Embryonic facial prominence (tissue), 1 donor: ENCODE measurements around the gene TP53I11.

Experiments used
- DNase-seq: peaks from one replicate; pipeline ENCODE4 v3.0.0-alpha.2; 2016; ENCODE audit errors: extremely low spot score

Gene TP53I11

DNA sequence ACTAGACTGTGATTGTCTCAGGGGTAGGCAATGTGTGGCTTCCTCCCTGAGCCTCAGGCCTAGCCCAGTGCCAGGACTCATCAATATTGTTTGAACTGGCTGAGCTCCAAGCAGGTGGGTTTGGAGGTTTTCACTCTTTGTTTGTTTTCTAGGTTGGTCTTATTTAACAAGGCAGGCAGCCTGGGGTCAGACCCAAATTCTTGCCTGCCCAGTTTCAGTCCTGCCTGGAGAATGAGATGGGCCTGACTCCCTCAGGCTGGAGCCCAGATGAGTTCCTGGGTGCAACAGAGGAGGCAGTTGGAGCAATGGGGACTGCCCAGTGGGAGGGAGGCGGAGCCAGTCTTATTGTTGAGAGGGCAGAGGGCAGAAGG, 28.3 kb upstream of the TP53I11 start:
- no peak for DNase-seq

DNA sequence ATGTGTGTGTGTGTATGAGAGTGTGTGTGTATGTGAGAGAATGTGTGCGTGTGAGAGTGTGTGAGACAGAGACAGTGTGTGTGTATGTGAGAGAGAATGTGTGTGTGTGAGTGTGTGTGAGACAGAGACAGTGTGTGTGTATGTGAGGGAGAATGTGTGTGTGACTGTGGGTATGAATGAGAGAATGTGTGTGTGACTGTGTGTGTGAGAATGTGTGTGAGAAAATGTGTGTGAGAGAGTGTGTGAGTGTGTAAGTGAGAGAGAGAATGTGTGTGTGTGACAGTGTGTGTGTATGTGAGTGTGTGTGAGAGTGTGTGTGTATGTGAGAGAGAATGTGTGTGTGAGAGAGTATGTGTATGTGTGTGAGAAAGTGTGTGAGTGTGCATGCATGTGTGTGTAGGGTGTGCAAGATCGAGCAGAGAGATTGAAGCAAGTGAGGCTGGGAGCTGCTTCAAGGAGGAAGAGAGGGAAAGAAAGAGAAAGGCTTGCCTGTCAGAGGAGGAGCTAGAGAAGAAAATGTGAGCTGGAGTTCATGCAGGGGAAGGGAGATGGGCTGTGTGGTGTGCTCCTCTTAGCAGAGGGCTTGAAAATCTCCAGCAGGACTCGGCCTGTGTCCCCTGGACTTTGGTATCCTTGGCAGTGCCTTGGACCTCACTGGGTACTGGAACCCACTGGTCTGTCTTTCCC, 27.7 kb upstream of the TP53I11 start:
- DNase-seq = no peak

DNA sequence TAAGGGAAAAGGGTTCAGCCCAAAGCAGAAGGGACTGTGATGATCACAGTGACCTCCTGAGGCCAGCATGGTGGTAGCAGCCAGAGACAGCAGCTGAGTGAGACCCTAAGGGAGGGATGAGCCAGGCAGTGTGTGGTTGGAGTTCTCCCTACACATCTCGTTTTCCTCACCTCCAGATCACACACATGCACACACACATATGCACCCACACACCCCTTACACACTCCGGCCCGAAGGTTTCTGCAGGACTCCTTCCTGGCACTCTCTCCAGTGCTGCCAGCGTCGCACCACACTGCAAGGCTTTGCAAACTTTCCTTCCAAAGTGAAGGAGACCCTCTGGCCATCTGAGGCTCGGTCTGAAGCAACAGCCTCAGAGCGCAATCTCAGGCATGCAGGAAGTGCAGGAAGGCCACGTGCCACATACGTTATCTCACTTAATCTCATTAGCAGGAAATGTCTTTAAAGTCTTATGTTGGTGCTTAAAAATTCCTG, 26.9 kb upstream of the TP53I11 start:
- no peak for DNase-seq

DNA sequence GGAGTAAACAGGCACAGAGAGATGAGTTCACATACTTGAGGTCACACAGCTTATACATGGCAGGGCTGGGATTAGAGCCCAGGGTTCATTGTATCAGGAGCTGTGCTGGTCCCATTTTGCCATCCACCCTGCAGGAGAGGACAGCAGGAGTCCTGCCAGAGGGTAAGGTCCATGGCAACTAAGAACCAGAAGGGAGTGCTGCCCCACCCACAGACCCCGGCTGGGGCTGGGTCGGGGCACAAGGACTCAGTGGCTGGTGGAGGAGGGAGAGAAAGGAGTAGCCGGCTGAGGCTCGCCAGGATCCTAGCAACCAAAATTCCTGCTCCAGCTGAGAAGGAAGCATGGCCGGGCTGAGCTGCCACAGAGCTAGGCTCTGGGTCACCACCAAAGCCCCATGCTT, 25.9 kb upstream of the TP53I11 start:
- no peak for DNase-seq

DNA sequence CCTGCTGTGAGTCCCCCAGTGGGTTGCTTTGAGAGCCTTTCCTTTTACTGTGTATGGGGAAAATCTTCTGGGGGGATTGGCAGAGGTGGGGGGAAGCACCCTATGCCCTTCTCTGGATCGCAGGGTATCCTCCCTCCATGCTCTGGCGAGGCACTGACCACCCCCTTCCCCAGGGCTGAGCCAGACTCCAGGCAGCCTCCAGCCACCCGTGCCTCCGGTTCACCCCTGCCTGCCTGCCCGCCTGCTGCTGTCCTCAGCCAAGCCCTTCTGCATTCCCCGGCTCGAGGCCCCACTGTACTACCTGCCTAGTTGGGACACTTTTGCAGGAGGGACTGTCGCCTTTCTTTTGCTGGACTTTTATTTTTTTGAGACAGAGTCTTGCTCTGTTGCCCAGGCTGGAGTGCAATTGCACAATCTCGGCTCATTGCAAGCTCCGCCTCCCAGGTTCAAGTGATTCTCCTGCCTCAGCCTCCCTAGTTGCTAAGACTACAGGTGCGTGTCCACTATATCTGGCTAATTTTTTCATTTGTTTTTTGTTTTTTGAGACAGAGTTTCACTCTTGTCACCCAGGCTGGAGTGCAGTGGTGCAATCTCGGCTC, 23.8 kb upstream of the TP53I11 start:
- DNase-seq = no peak

DNA sequence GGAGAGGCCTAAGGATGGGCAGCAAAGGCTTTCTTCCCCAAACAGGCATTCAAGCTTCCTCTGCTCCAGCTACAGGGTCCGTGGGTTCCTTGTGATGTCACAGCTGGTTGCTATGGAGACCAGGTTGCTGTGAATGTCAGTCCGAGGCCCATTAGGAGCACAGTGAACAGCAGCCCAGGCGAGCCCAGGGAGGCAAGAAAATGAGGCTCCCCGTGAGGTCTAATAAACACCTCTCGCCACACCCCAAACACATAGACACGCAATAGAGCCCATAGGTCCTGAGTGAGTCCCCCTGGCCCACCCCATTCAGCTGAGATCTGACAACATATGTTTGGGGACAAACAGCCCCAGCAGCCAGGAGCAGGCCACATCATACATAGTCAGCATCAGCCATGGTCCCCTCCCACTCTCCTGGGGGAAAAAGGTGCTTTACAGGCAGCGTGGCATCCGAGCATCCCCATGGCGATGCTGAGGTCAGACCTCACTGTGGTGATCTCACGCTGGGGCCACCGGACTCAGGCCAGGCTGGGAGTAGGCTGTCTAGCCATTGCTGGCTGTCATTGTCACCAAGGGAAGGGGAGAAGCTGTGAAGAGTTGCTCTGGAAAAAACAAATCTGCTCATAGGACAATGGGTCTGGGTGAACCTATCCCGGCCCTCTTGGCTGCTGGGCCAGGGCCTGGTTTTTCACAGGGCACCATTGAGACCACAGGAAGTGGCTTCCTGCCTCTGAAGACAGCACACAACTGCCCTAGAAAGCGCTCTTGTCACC, 23.1 kb upstream of the TP53I11 start:
- DNase-seq = no peak

DNA sequence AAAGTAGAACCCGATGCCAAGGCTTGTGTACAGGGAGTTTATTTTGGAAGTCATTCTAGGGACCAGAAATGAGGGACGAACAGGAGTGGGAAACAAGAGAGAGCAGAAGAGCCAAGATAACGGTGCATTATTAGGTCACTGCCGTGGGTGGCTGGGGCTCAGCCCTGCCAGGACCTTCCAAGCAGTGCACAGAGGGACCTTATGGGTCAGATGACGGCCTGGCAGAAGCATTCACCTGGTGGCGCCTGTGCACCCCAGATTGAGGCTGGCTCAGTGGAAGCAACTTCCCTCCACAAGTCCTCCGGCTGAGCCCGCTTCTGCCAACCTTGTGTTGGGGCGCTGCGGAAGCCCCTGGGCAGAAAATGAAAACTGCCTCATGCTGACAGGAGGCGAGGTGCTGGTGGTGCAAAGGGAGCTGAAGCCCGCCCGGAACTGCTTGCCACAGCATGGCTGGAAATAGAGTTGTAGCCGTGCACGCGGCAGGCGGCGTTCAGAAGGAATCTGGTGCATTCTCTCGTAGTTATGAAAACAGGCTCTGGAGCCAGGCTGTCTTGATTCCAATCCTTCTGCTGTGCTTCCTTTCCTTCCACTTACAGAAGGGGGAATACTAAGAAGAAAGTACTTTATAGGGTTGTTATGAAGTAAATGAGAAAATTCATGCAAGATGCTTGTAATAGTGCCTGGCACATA, 22.2 kb upstream of the TP53I11 start:
- DNase-seq = no peak

DNA sequence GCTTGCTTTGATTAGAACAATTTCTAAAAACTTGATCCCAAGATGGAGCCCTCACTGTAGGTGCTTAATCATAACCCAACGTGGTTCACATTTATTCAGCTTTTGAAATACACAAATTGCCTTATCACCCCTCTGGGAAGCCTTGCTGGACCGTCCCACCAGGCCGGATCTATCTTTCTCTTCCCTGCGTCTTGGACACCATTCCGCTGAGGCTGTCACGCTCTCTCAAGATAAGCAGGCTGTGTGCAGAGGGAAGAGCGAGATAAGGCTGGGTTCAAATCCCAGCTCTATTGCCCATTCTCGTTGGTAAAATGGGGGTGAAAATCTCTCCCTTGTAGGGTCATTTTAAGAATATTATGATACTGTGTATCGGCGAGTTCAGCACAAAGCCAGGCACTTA, 20.5 kb upstream of the TP53I11 start:
- no peak for DNase-seq

DNA sequence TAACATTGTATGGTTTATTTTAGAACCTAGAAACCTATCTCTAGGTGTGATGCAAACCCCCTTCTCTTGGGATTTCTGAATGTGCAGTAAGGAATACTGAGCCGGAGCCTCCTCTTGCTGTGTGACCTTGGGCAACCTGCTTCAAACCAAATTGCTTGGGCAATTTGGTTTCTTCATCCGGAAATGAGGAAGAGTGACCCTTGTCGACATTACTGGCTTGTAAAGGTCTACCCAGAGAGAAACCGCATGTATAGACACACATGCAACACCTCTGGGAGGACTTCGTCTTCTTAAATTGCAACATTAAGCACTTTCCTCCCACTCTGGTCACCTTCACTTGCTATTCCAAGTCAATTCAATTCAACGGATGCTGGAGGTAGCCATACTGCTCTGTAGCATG, 19.6 kb upstream of the TP53I11 start:
- DNase-seq = no peak

DNA sequence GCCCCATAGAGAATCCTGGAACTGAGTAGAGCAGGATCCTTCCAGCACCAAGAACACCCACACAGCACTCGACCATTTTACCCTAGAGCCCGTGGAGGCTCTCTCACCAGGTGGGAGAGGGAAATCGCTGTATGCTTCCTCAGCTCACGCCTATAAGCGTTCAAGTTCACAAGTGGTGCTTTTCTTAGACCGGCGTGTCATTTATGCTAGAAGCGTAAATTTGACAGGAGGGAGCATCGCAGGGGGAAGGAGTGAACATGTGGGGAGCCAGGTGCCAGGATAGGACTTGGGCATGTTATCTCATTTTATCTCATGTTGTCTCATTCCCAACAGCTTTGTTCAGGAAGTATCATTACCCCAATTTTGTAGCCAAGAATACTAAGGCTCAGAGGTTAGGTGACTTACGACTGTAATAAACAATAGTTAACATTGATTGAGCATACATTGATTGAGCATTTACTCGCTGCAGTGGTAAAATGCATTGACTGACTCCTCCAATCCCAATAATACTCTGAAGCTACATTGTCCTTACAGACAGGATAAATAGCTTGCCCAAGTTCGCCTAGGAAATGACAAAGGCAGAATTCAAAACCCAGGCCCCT, 19.1 kb upstream of the TP53I11 start:
- no peak for DNase-seq

DNA sequence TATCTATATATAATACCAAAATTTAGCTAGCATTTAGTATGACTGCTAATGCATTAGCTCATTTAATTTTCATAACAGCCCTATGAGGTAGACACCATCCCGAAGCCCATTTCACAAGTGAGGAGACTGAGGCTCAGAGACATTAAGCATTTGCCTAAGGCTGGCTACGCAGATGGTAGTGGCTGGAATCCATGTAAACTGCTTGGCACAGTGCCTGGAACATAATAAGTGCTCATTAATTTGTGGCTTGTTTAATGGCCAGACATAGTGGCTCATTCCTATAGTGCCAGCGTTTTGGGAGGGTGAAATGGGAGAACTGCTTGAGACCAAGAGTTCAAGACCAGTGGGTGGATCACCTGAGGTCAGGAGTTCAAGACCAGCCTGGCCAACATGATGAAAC, 17.8 kb upstream of the TP53I11 start:
- DNase-seq = no peak

DNA sequence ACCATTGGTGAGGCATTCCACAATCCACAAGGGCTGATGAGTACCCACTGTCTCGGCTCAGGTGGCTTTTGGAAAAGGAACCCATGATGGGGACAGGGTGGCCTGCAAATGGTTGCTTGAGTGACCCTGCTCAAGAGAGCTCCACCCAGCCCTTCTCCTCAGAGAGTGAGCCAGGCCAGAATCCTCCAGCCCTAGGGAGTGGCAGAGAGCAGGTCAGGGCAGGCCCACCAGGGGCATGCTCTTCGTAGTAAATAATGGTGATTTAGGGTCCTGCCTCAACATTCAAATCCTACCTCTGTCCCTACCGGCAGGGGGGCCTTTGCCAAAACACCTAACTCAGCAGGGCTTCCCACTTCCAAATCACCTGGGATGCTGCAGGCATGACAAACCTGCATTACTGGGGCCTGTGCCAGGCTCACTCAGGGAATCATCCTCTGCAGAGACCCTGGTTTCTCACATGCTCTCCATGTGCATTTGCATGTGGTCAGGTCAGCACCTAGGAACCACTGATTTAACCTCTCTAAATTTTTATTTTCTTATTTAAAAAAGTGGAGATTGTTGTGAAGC, 17.3 kb upstream of the TP53I11 start:
- DNase-seq = no peak

DNA sequence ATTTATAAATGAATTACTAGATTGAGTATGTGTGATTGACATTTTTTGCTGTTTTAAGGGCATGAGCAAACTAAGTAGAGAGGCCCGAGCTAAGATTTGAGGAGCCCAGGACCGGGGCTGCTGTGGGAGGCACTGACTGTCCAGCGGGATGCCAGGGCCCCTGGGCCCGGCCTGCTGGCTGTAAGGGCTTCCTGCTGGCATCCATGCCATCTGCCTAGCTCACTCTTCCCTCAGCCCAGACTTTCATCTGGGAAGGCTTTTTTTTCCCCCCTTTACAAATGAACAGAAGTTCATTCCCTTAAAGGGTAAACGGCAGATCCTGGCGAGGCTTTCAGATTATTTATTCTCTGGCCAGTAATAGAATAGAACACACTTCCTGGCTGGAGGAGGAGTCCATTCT, 16.0 kb upstream of the TP53I11 start:
- no peak for DNase-seq

DNA sequence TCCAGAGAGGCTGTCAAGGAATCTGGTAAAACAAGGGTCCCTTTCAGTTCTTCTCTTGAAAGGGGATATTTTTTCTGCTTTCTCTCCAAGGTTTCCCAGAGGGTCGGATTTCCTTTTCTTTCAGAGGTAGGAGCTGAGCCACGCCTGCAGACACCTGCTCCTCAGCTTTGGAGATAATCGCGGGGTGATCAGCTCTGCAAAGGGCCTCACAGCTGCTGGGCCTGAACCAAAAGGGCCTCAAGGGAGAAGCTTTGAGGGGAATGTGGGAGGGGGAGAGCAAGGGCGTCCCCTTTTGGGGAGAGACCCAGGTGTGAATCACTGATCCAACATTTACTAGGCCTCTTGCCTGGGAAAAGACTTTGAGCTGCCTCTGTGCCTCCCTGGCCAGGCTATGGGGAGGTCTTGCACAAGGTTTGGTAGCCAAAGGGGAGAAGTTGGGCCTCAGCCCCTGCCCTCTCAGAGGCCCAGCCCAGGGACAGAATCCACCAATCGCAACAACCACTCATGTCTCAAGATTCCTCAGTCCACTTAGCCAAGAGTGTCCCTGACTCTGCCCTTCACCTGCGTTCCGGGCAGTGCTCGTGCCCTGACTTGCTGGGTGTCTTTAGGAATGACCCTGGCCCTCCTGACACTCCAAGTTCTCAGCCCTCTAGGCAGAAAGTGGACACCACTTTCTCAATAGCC, 14.0 kb upstream of the TP53I11 start:
- no peak for DNase-seq

DNA sequence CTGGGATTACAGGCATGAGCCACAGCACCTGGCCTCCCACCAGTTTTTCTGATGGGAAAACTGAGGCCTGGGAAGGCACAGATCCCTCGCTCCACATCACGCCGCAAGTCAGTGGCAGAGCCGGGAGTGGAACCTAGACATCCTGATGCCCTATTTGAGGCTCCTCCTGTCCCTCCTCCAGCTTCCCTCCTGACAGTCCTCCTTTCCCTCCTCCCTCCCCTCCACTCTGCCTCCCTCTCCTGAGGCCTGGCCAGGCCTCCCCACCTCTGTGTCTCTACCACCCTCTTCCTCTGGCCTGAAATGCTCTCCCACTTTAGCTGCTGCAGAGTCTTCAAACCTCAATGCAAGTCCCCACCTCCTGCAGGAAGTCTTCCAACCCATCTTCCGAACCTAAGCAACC, 13.3 kb upstream of the TP53I11 start:
- DNase-seq = no peak

DNA sequence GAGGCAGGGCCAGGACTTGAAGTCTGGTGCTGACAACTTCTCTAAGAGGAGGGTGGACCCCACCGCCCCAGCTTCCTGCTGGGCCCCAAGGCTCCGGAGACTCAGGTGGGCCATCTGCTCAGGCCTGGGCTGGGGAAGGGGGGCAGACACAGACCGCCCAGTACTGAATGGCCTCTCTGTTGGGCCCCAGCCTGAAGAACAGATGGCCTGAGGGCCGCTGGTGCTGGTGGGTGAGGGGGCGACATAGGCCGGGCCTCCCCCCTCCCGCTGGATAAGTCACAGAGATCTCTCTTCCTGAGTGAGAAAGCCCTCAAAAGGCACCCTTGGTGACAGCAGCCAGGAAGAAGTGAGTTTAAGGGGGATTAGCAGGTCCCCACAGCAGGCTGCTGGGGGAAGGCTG, 12.5 kb upstream of the TP53I11 start:
- no peak for DNase-seq

DNA sequence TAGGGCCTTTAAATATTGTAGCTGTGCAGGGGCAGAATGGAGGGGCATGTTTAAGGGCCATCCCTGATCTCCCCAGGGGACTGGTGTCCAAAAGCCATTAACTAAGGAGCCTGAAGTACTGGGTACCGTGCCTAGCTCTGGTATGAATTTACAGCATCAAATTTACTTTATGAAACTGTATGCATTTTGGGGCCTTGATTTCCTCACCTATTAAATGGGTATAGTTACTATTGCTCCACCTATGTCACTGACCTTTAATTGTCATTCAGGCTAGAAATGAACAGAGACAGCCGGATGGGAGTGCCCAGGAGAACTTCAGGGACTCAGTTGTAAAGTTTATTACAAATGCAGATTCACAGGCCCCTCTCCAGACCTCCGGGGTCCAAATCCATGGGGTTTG, 11.8 kb upstream of the TP53I11 start:
- DNase-seq = no peak

DNA sequence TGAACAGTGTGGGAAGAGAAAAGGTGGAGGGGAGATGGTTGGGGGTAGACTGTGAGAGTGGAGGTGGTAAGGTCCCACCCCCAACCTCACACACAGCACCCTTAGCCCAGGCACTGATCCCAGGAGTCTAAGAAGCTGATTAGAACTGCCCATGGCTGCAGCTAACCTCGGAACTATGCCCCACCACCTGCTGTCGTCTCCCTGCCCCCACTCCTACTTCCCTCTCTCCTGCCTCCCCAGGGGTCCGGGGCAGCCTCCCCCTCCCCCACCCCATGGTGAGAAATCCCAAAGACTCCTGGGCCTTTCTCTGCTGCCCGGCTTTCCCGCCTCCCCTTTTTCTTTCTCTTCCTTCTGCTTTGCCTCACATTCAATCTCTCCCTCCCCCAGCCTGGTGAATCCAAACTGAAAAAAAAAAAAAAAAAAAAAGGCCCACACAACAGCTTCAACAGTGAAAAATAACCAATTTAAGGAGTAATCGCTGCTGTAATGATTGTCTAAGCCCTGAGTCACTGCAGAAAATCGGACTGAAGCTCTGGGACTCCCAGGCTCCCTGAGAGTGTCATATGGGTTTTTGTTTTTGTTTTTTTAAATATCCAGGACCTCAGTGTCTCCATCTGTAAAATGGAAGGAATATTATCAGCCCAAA, 9.6 kb upstream of the TP53I11 start:
- no peak for DNase-seq

DNA sequence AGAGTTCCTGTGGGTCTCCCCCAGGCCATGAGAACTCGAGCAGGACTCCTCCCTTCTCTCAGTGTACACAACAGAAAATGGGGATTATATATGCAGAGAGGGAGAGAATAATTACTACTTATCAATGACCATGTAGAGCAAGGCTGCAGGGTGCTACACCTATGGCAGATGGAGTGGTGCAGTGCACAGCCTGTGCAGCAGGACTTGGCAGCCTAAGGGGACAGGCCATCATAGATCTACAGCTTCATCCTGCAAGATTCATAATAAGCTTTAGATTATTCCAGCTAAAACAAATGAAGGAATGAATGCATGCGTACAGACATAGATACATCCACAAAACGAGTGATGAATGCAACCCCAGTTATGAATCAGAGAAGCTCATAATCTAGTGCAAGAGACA, 8.4 kb upstream of the TP53I11 start:
- no peak for DNase-seq

DNA sequence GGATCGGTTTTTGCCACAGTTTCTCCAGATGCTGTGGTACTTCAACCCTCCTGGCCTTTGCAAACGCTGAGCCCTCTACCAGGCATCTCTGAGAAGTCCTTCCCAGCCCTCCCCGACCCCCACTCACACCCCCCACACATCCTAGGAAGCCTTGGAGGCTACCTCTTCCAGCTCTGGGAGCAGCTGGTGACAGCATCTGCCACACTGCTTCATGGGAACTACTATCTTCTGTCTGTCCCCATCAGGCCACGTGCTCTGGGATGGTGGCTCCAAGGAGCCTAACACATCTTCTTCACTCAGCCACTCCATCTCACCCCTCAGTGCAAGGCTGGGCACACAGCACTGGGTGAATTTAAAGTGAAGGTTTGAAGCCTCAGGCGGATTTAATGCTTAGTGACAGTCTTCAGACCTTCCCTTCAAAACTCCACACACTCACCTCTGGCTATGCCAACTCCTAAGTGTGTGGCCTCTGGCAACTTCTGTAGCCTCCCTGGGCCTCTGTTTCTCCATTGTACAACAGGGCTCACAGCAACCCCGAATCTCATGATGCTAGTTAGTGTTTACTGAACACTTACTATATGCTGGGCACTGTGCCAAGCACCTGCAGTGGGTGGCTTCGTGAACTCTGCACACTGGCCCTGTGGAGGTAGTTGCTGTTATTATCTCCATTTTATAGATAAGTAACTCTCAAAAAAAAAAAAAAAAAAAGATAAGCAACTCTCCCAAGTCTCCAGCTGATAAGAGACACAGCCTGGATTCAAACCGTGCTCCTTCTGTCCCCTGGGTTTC, 7.3 kb upstream of the TP53I11 start:
- DNase-seq = no peak
